ENCODE data around the gene RAB8B.

RAB8B gene

GRCh38 chr15:63195569-63196015, 6.2 kb downstream of the RAB8B start:
- no peak for DNase-seq (ENCODE audit: low read depth)
- no peak for TF ChIP-seq CTCF (IDR thresholded peaks at IDR 0.05; ENCODE audit: control insufficient read depth, extremely low read depth, insufficient read depth)
- no peak overlapping the region for H3K4me3 ChIP-seq (ENCODE audit: low read depth, low read length)

GRCh38 chr15:63196842-63197241, 7.4 kb downstream of the RAB8B start:
- no peak for TF ChIP-seq CTCF (IDR thresholded peaks at IDR 0.05; ENCODE audit: control insufficient read depth, extremely low read depth, insufficient read depth)
- no peak for DNase-seq (ENCODE audit: low read depth)
- H3K4me3 ChIP-seq (ENCODE audit: low read depth, low read length) = no peak overlapping the region

GRCh38 chr15:63197626-63198025, 8.2 kb downstream of the RAB8B start:
- TF ChIP-seq CTCF (IDR thresholded peaks at IDR 0.05; ENCODE audit: control insufficient read depth, extremely low read depth, insufficient read depth) = no peak
- no peak for DNase-seq (ENCODE audit: low read depth)
- H3K4me3 ChIP-seq (ENCODE audit: low read depth, low read length) = no peak overlapping the region

- no peak for TF ChIP-seq CTCF (IDR thresholded peaks at IDR 0.05; ENCODE audit: control insufficient read depth, extremely low read depth, insufficient read depth)
- no peak for DNase-seq (ENCODE audit: low read depth)
- H3K4me3 ChIP-seq (ENCODE audit: low read depth, low read length) = no peak overlapping the region
These were observed 9.2 kb downstream of the RAB8B start for GRCh38 chr15:63198371-63199250.

- no peak for DNase-seq (ENCODE audit: low read depth)
- no peak overlapping the region for H3K4me3 ChIP-seq (ENCODE audit: low read depth, low read length)
- TF ChIP-seq CTCF (IDR thresholded peaks at IDR 0.05; ENCODE audit: control insufficient read depth, extremely low read depth, insufficient read depth) = no peak
These were observed 11.3 kb downstream of the RAB8B start for GRCh38 chr15:63200464-63201249.

- H3K4me3 ChIP-seq (ENCODE audit: low read depth, low read length) = no peak overlapping the region
- no peak for DNase-seq (ENCODE audit: low read depth)
- TF ChIP-seq CTCF (IDR thresholded peaks at IDR 0.05; ENCODE audit: control insufficient read depth, extremely low read depth, insufficient read depth) = no peak
These were observed 13.5 kb downstream of the RAB8B start for GRCh38 chr15:63202861-63203260.
